Neuronal stem cell (in vitro differentiated cells): ENCODE data around the gene UCP1.

ENCODE experiments used
- DNase-seq: peaks from one replicate; pipeline ENCODE4 v3.0.0-alpha.2; 2013; ENCODE audit warnings: low spot score
- H2AFZ ChIP-seq: one replicate; pipeline ENCODE4 v1.6.1; 2013; ENCODE audit warnings: mild to moderate bottlenecking, low read length, inconsistent platforms
- H2AK5ac ChIP-seq: 2 replicates; pipeline ENCODE4 v1.6.1; 2013; ENCODE audit warnings: low read depth, mild to moderate bottlenecking, inconsistent platforms, low read length, moderate library complexity, mixed read lengths
- H2BK120ac ChIP-seq: 2 replicates; pipeline ENCODE4 v1.6.1; 2013; ENCODE audit warnings: low read depth, mild to moderate bottlenecking, inconsistent platforms, low read length, moderate library complexity, mixed read lengths
- H2BK12ac ChIP-seq: one replicate; pipeline ENCODE4 v1.6.1; 2013; ENCODE audit warnings: low read length, inconsistent platforms
- H2BK15ac ChIP-seq: 2 replicates; pipeline ENCODE4 v1.6.1; 2013; ENCODE audit warnings: mild to moderate bottlenecking, low read length, inconsistent platforms, mixed read lengths
- H2BK5ac ChIP-seq: one replicate; pipeline ENCODE4 v1.6.1; 2013; ENCODE audit warnings: inconsistent platforms, mild to moderate bottlenecking, low read length, moderate library complexity
- H3K14ac ChIP-seq: one replicate; pipeline ENCODE4 v1.6.1; 2013; ENCODE audit warnings: low read length, inconsistent platforms
- H3K18ac ChIP-seq: 2 replicates; pipeline ENCODE4 v1.6.1; 2013; ENCODE audit warnings: low read length, inconsistent platforms
- H3K23ac ChIP-seq: 2 replicates; pipeline ENCODE4 v1.6.1; 2013; ENCODE audit warnings: low read depth, mild to moderate bottlenecking, mixed read lengths, low read length, inconsistent platforms; ENCODE audit not compliant: poor library complexity
- H3K27ac ChIP-seq: replicated peaks from 3 replicates; pipeline ENCODE4 v1.5.1; 2013; ENCODE audit warnings: low read length, inconsistent platforms
- H3K27me3 ChIP-seq, 3 experiments: 2 replicates each; pipeline ENCODE4 v1.6.1; 2013; ENCODE audit warnings: low read length in 3 of 3, mild to moderate bottlenecking in 2 of 3, inconsistent platforms in 1 of 3, low read depth in 1 of 3, mixed read lengths in 1 of 3, moderate library complexity in 1 of 3; ENCODE audit not compliant: control insufficient read depth in 3 of 3, insufficient read depth in 3 of 3
- H3K36me3 ChIP-seq, 2 donors: replicated peaks in 1 of 2; 2 replicates each; pipeline ENCODE4 v1.6.1; 2013; ENCODE audit warnings: low read length in 2 of 2; ENCODE audit not compliant: control insufficient read depth in 2 of 2, insufficient read depth in 2 of 2
- H3K4ac ChIP-seq: 2 replicates; pipeline ENCODE4 v1.6.1; 2013; ENCODE audit warnings: inconsistent platforms, mild to moderate bottlenecking, low read length, moderate library complexity
- H3K4me1 ChIP-seq, 2 donors: 1 replicate in 1 of 2; 2 replicates in 1 of 2; pipeline ENCODE4 v1.6.1; 2013; ENCODE audit warnings: low read length in 2 of 2, low read depth in 1 of 2; ENCODE audit not compliant: control insufficient read depth in 2 of 2, insufficient read depth in 1 of 2
- H3K4me2 ChIP-seq: one replicate; pipeline ENCODE4 v1.6.1; 2013; ENCODE audit warnings: mild to moderate bottlenecking, low read length, inconsistent platforms; ENCODE audit not compliant: insufficient read depth, poor library complexity, severe bottlenecking
- H3K4me3 ChIP-seq, 2 donors: 2 replicates each; pipeline ENCODE4 v1.5.1; 2013; ENCODE audit warnings: low read length in 2 of 2, mild to moderate bottlenecking in 2 of 2, inconsistent platforms in 1 of 2, moderate library complexity in 1 of 2
- H3K79me1 ChIP-seq: one replicate; pipeline ENCODE4 v1.6.1; 2013; ENCODE audit warnings: low read depth, mild to moderate bottlenecking, inconsistent platforms, low read length, moderate library complexity
- H3K9ac ChIP-seq: one replicate; pipeline ENCODE4 v1.6.1; 2013; ENCODE audit warnings: mild to moderate bottlenecking, low read depth, low read length, inconsistent platforms; ENCODE audit not compliant: poor library complexity
- H3K9me3 ChIP-seq, 2 donors: replicated peaks in 1 of 2; 2 replicates each; pipeline versions ENCODE3 to v1.6.1; 2013; ENCODE audit warnings: low read length in 2 of 2, mild to moderate bottlenecking in 2 of 2, inconsistent platforms in 1 of 2, low read depth in 1 of 2, mixed read lengths in 1 of 2, moderate library complexity in 1 of 2; ENCODE audit not compliant: control insufficient read depth in 2 of 2, insufficient read depth in 1 of 2
- H4K8ac ChIP-seq: one replicate; pipeline ENCODE4 v1.6.1; 2013; ENCODE audit warnings: low read depth, mild to moderate bottlenecking, inconsistent platforms, low read length, moderate library complexity
- H4K91ac ChIP-seq: one replicate; pipeline ENCODE4 v1.6.1; 2013; ENCODE audit warnings: low read length, low read depth, mild to moderate bottlenecking, inconsistent platforms; ENCODE audit not compliant: poor library complexity
- WGBS, 2 donors: extraction: QIAGEN DNeasy Blood & Tissue Kit; methylation state at CpG; one replicate each; pipeline ENCODE4 v1.1.7; 2013; ENCODE audit warnings: missing lambda C conversion rate in 2 of 2, mixed read lengths in 1 of 2; ENCODE audit not compliant: insufficient read length in 2 of 2, insufficient replicate concordance in 1 of 2; ENCODE audit errors: extremely low coverage in 2 of 2; 5-methylcytosine and 5-hydroxymethylcytosine counted together

UCP1 gene

DNA sequence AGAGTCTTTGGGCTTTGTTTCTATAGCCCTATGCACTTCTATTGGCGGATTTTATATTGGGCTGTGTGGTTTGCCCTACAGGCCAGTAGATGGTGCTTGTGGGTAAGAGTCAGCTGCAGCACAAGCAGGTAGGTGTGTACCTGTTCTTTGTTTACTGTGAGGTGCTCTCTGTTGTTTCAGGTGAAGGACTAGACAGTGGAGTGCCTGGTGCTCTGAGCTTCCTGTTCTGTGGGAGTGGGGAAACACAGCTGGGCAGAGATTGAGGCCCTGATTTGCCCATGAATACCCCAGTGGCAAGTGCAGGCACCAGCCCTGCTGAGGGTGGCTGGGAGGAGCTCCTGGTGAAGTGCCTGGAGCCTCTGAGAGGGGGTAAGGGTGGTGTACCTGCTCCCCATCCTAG lies 26.3 kb upstream of the UCP1 start:
- Histone ChIP-seq H2BK120ac (no peak overlapping the region), H3K36me3 (no peaks in the 10 kb centered on the region), H3K23ac (no peak overlapping the region), H3K4me3 (no peak overlapping the region), H3K9ac (no peak overlapping the region), H2BK15ac (no peak overlapping the region), H2AK5ac (no peak overlapping the region), H3K27me3 (no peaks in the 10 kb centered on the region), H4K91ac (no peak overlapping the region), H3K14ac (no peak overlapping the region), H3K27ac (no peak overlapping the region), H3K4ac (no peak overlapping the region), H3K79me1 (no peaks in the 10 kb centered on the region), H2BK12ac (no peak overlapping the region), H3K4me1 (no peaks in the 10 kb centered on the region), H3K4me2 (no peak overlapping the region), H3K18ac (no peak overlapping the region), H4K8ac (no peak overlapping the region), H2AFZ (no peak overlapping the region), H2BK5ac (no peak overlapping the region), H3K9me3 (peaks cover 0 to 3% of the 10 kb centered on the region in 2 donors)
- no CpG with 5 or more reads among the region's 1 CpG for WGBS, 2 donors
- DNase-seq = no peak

DNA sequence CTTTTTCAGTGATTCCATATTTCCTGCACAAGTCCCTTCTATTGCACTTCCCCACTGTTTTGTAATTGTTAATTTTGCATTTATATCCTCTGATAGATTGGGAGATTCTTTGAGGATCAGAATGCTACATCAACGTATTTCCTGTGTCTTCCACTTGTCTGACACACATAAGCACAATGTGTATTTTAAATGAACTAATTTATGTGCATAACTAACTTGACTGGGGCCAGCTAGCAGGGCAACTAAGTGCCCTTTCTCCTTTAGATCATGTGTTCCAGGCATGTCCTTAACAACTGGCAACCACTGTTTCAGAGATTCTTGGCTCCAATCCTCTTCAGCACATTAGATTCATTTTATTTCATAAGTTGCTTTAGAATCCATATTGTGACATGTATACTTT lies 15.7 kb upstream of the UCP1 start:
- no peak overlapping the region for H2AK5ac ChIP-seq
- no peak overlapping the region for H3K18ac ChIP-seq
- H3K4me3 ChIP-seq = no peak overlapping the region
- H2BK12ac ChIP-seq = no peak overlapping the region
- H4K8ac ChIP-seq = no peak overlapping the region
- H3K4ac ChIP-seq = no peak overlapping the region
- H3K36me3 ChIP-seq = no peaks in the 10 kb centered on the region
- H3K27ac ChIP-seq = no peak overlapping the region
- no peak overlapping the region for H3K14ac ChIP-seq
- H3K79me1 ChIP-seq = no peaks in the 10 kb centered on the region
- H2BK5ac ChIP-seq = no peak overlapping the region
- no peak overlapping the region for H2BK120ac ChIP-seq
- WGBS, 2 donors = no CpG with 5 or more reads among the region's 1 CpG
- peak overlapping the region; percentile 70 for H2AFZ ChIP-seq
- no peak overlapping the region for H4K91ac ChIP-seq
- DNase-seq = no peak
- no peak overlapping the region for H3K23ac ChIP-seq
- no peak overlapping the region for H3K4me2 ChIP-seq
- H2BK15ac ChIP-seq = no peak overlapping the region
- H3K27me3 ChIP-seq = no peaks in the 10 kb centered on the region
- peaks cover 0 to 20% of the 10 kb centered on the region in 2 donors for H3K4me1 ChIP-seq
- H3K9me3 ChIP-seq = no peaks in the 10 kb centered on the region
- no peak overlapping the region for H3K9ac ChIP-seq

- no peak overlapping the region for H4K8ac ChIP-seq
- H2BK5ac ChIP-seq = no peak overlapping the region
- no peak overlapping the region for H3K4me2 ChIP-seq
- no peak overlapping the region for H3K4ac ChIP-seq
- H2BK120ac ChIP-seq = no peak overlapping the region
- no peaks in the 10 kb centered on the region for H3K79me1 ChIP-seq
- H3K14ac ChIP-seq = no peak overlapping the region
- H3K36me3 ChIP-seq = no peaks in the 10 kb centered on the region
- no peak overlapping the region for H3K9ac ChIP-seq
- peaks cover 0 to 20% of the 10 kb centered on the region in 2 donors for H3K4me1 ChIP-seq
- no CpG with 5 or more reads among the region's 3 CpGs for WGBS, 2 donors
- peak overlapping the region; percentile 86 for H3K18ac ChIP-seq
- H4K91ac ChIP-seq = no peak overlapping the region
- H2AK5ac ChIP-seq = no peak overlapping the region
- no peak for DNase-seq
- H3K23ac ChIP-seq = no peak overlapping the region
- H3K4me3 ChIP-seq = no peak overlapping the region
- no peaks in the 10 kb centered on the region for H3K27me3 ChIP-seq
- H3K27ac ChIP-seq = no peak overlapping the region
- no peaks in the 10 kb centered on the region for H3K9me3 ChIP-seq
- H2BK12ac ChIP-seq = no peak overlapping the region
- no peak overlapping the region for H2BK15ac ChIP-seq
- H2AFZ ChIP-seq = peak overlapping the region; percentile 43
These were observed 12.3 kb upstream of the UCP1 start for GRCh38 chr4:140581078-140581477.

GRCh38 chr4:140579278-140579677 lies 10.5 kb upstream of the UCP1 start:
- no peak overlapping the region for H2AK5ac ChIP-seq
- no peaks in the 10 kb centered on the region for H3K79me1 ChIP-seq
- no CpG with 5 or more reads among the region's 27 CpGs for WGBS, 2 donors
- H3K27me3 ChIP-seq = no peaks in the 10 kb centered on the region
- no peak overlapping the region for H3K23ac ChIP-seq
- no peak overlapping the region for H3K27ac ChIP-seq
- peak overlapping the region; percentile 75 for H3K14ac ChIP-seq
- H2BK5ac ChIP-seq = no peak overlapping the region
- H3K4me1 ChIP-seq = peaks cover 2 to 6% of the 10 kb centered on the region in 2 donors
- no peak overlapping the region for H3K4me2 ChIP-seq
- no peak overlapping the region for H2BK15ac ChIP-seq
- H4K8ac ChIP-seq = no peak overlapping the region
- no peak overlapping the region for H3K9ac ChIP-seq
- H3K4me3 ChIP-seq = no peak overlapping the region
- no peaks in the 10 kb centered on the region for H3K36me3 ChIP-seq
- H3K18ac ChIP-seq = peak overlapping the region; percentile 29
- DNase-seq = no peak
- no peaks in the 10 kb centered on the region for H3K9me3 ChIP-seq
- H2BK12ac ChIP-seq = no peak overlapping the region
- no peak overlapping the region for H3K4ac ChIP-seq
- H2AFZ ChIP-seq = no peak overlapping the region
- no peak overlapping the region for H2BK120ac ChIP-seq
- H4K91ac ChIP-seq = no peak overlapping the region
